Right lobe of liver (tissue), 6 donors: ENCODE data around the gene MAB21L1. TPM values are rescaled to one million over a fixed set of nuclear protein-coding genes. Genes with fewer than 3 reads are reported as not detected.

Experiments used
- ATAC-seq, 4 donors: fragments of 200-7000 bp; cut with Tn5 transposase; one replicate each; pipeline ENCODE4 v1.9.1; 2020; ENCODE audit warnings: mild to moderate bottlenecking in 4 of 4, moderate library complexity in 4 of 4
- DNase-seq, 3 donors: peaks; one replicate each; pipeline ENCODE4 v3.0.0-alpha.2; 2020
- H3K27ac ChIP-seq, 3 donors: fragments of 200-600 bp; one replicate each; pipeline ENCODE4 v1.8.0; 2022
- H3K27me3 ChIP-seq, 2 donors: fragments of 200-600 bp; one replicate each; pipeline ENCODE4 v1.8.0; 2022
- H3K36me3 ChIP-seq, 4 donors: fragments of 200-600 bp; sonication (generic) in 1 of 4; one replicate each; pipeline versions ENCODE4 v1.5.1 to v1.8.0; 2017 to 2022; ENCODE audit warnings: control low read depth in 1 of 4
- H3K4me1 ChIP-seq, 4 donors: fragments of 200-600 bp; sonication (generic) in 1 of 4; one replicate each; pipeline versions ENCODE4 v1.5.1 to v1.8.0; 2017 to 2022; ENCODE audit warnings: control low read depth in 1 of 4
- H3K4me3 ChIP-seq, 3 donors: fragments of 200-600 bp; one replicate each; pipeline ENCODE4 v1.8.0; 2022
- H3K9me3 ChIP-seq, 4 donors: fragments of 200-600 bp; sonication (generic) in 1 of 4; one replicate each; pipeline versions ENCODE4 v1.5.1 to v1.8.0; 2017 to 2022; ENCODE audit warnings: control low read depth in 1 of 4
- CTCF ChIP-seq, 4 donors: fragments of 200-600 bp in 3 of 4; fragments of 450-650 bp in 1 of 4; IDR thresholded peaks; one replicate each; pipeline versions ENCODE4 v1.5.1 to v1.8.0; 2016 to 2022; ENCODE audit warnings: antibody characterized with exemption in 4 of 4, mild to moderate bottlenecking in 2 of 4
- POLR2A ChIP-seq: fragments of 450-650 bp; IDR thresholded peaks from one replicate; pipeline ENCODE4 v1.6.1; 2017; ENCODE audit warnings: antibody characterized with exemption, mild to moderate bottlenecking
- WGBS: methylation state at CpG from one replicate; pipeline ENCODE4 v1.1.6; 2018; ENCODE audit warnings: low coverage, low lambda C conversion rate; ENCODE audit not compliant: insufficient coverage; ENCODE audit errors: missing lambda C conversion rate; 5-methylcytosine and 5-hydroxymethylcytosine counted together
- intact Hi-C, 2 donors: fragments of 100-400 bp; cut with DNase I; formaldehyde crosslinking; loops; one replicate each; pipeline versions ENCODE4 v1.11.2 to v1.14.1; 2022
- total RNA-seq, 6 experiments: library from RNA; depleted of rRNA in 2 of 6; stranded (reverse); fragments of >200 nt in 2 of 6; fragmentation: NEBNext Ultra II Directional in 3 of 6; extraction: Animal tissue kit (Norgen Biotek cat#: 25700) in 3 of 6; gene quantifications; one replicate each; pipeline versions ENCODE4 v1.1.0 to v1.2.4, GENCODE V29; 2016 to 2023
- donor health status: DM: no; HTN: yes; CAD: no.
- donor health status: DM: no; HTN: no; CAD: no.
- donor health status: DM: no; HTN: no; CAD: no.
- donor health status: DM: no; HTN: yes; CAD: no.
- donor health status: DM: no; HTN: yes; CAD: no.

MAB21L1 gene
- total RNA-seq, 6 experiments from 2014 or later = not detected

GRCh38 chr13:35514061-35514477 is 37.6 kb upstream of the MAB21L1 start:
- Histone ChIP-seq H3K4me3 (no peak overlapping the region), H3K4me1 (no peaks in the 10 kb centered on the region), H3K27ac (no peak overlapping the region), H3K9me3 (no peaks in the 10 kb centered on the region), H3K36me3 (no peaks in the 10 kb centered on the region), H3K27me3 (no peaks in the 10 kb centered on the region)
- no peak for TF ChIP-seq POLR2A
- no peak for TF ChIP-seq CTCF (IDR thresholded peaks at IDR 0.05)
- WGBS = 74% methylated on average over 5 of the region's 7 CpGs
- DNase-seq (no peak), ATAC-seq (no peak)
- intact Hi-C loops = no loop called here

- ATAC-seq (no peak), DNase-seq (no peak)
- no peaks in the 10 kb centered on the region for H3K4me1 ChIP-seq
- no peak overlapping the region for H3K27ac ChIP-seq
- TF ChIP-seq POLR2A (no peak), CTCF (IDR thresholded peaks at IDR 0.05) (no peak)
- 47% methylated on average over 5 of the region's 5 CpGs for WGBS
- H3K36me3 ChIP-seq = no peaks in the 10 kb centered on the region
- intact Hi-C loops = no loop called here
- H3K9me3 ChIP-seq = no peaks in the 10 kb centered on the region
- no peak overlapping the region for H3K4me3 ChIP-seq
- no peaks in the 10 kb centered on the region for H3K27me3 ChIP-seq
Observed at GRCh38 chr13:35512271-35512920, 35.9 kb upstream of the MAB21L1 start.

- TF ChIP-seq CTCF (IDR thresholded peaks at IDR 0.05) (no peak), POLR2A (no peak)
- Histone ChIP-seq H3K27me3 (no peaks in the 10 kb centered on the region), H3K36me3 (no peaks in the 10 kb centered on the region), H3K4me1 (no peaks in the 10 kb centered on the region), H3K4me3 (no peak overlapping the region), H3K27ac (no peak overlapping the region), H3K9me3 (no peaks in the 10 kb centered on the region)
- ATAC-seq (no peak), DNase-seq (no peak)
- 70% methylated on average over 3 of the region's 3 CpGs for WGBS
- intact Hi-C loops = no loop called here
Observed at GRCh38 chr13:35502456-35502855, 26.0 kb upstream of the MAB21L1 start.

GRCh38 chr13:35501661-35502235 is 25.3 kb upstream of the MAB21L1 start:
- H3K27me3 ChIP-seq = no peaks in the 10 kb centered on the region
- H3K27ac ChIP-seq = no peak overlapping the region

More at GRCh38 chr13:35501661-35502235, 25.3 kb upstream of the MAB21L1 start:
- WGBS = 55% methylated on average over 6 of the region's 6 CpGs
- ATAC-seq (no peak), DNase-seq (no peak)
- Histone ChIP-seq H3K9me3 (no peaks in the 10 kb centered on the region), H3K4me3 (no peak overlapping the region), H3K4me1 (no peaks in the 10 kb centered on the region), H3K36me3 (no peaks in the 10 kb centered on the region)
- TF ChIP-seq CTCF (IDR thresholded peaks at IDR 0.05) = no peak
- TF ChIP-seq POLR2A = no peak
- intact Hi-C loops = no loop called here
